ENCODE data around the gene ST7L. TPM values are rescaled to one million over a fixed set of nuclear protein-coding genes. Genes with fewer than 3 reads are reported as not detected.

The ST7L gene
- total and polyA plus RNA-seq, 2 experiments from 2014 or later = 9.2 to 14.2 TPM

- no peaks in the 10 kb centered on the region for H3K36me3 ChIP-seq (replicated peaks; ENCODE audit: insufficient read depth, low read depth)
- no peaks in the 10 kb centered on the region for H3K79me2 ChIP-seq
- H3K9me3 ChIP-seq (ENCODE audit: low read depth) = peaks cover 4% of the 10 kb centered on the region
- H3K9me2 ChIP-seq (replicated peaks; ENCODE audit: insufficient read depth) = no peaks in the 10 kb centered on the region
- no peak overlapping the region for H2AFZ ChIP-seq
- H3K4me3 ChIP-seq = no peak overlapping the region
- no peaks in the 10 kb centered on the region for H4K20me1 ChIP-seq (ENCODE audit: insufficient read depth, poor library complexity, severe bottlenecking)
- no peak for TF ChIP-seq CTCF (IDR thresholded peaks at IDR 0.05; ENCODE audit: poor library complexity)
- no peak for TF ChIP-seq EZH2 (IDR thresholded peaks at IDR 0.05; ENCODE audit: borderline replicate concordance)
- TF ChIP-seq EZH2phosphoT487 (IDR thresholded peaks at IDR 0.05; ENCODE audit: low read depth, severe bottlenecking, unreplicated experiment) = no peak
- H3K4me1 ChIP-seq (ENCODE audit: insufficient read depth) = no peaks in the 10 kb centered on the region
- no peak for DNase-seq (ENCODE audit: low spot score)
- H3K4me2 ChIP-seq = no peak overlapping the region
- H3K27ac ChIP-seq = no peak overlapping the region
- no peaks in the 10 kb centered on the region for H3K27me3 ChIP-seq
Observed at GRCh38 chr1:112477550-112477949, 141.4 kb downstream of the ST7L start.

Small RNAs within 50 kb of the gene (small RNA-seq; reads per million reads assigned to genes)
- gene RNU7-70P = not detected

Other genes starting within 250 kb of the ST7L start
- 16.4 and 18.1 TPM in 2 replicates for gene CTTNBP2NL, start 222.9 kb downstream of the ST7L start, total RNA-seq
- 10.2 and 11.4 TPM in 2 replicates for gene CTTNBP2NL, start 222.9 kb downstream of the ST7L start, polyA plus RNA-seq
- gene WNT2B, start 110.2 kb downstream of the ST7L start, total RNA-seq = 2.4 and 2.7 TPM in 2 replicates
- 3.7 and 3.8 TPM in 2 replicates for gene WNT2B, start 110.2 kb downstream of the ST7L start, polyA plus RNA-seq
- 177 and 196 TPM in 2 replicates for gene CAPZA1, start 691 bp upstream of the ST7L start, total RNA-seq
- 95.9 and 109 TPM in 2 replicates for gene CAPZA1, start 691 bp upstream of the ST7L start, polyA plus RNA-seq
- gene MOV10, start 55.5 kb upstream of the ST7L start, total RNA-seq = 87.7 and 98.2 TPM in 2 replicates
- gene MOV10, start 55.5 kb upstream of the ST7L start, polyA plus RNA-seq = 133 and 135 TPM in 2 replicates
- 340 and 354 TPM in 2 replicates for gene RHOC, start 88.0 kb upstream of the ST7L start, total RNA-seq
- 610 and 612 TPM in 2 replicates for gene RHOC, start 88.0 kb upstream of the ST7L start, polyA plus RNA-seq
- 0.72 and 0.93 TPM in 2 replicates for gene PPM1J, start 96.2 kb upstream of the ST7L start, total RNA-seq
- gene PPM1J, start 96.2 kb upstream of the ST7L start, polyA plus RNA-seq = 1.8 and 1.9 TPM in 2 replicates